GM18909 (cell line): ENCODE results near the gene BRI3.

Experiments
- ATAC-seq: cut with Tn5 transposase; IDR thresholded peaks from one replicate; pipeline ENCODE4 v1.9.1; 2021; ENCODE audit warnings: mild to moderate bottlenecking; ENCODE audit not compliant: unreplicated experiment, poor library complexity

Gene BRI3

DNA sequence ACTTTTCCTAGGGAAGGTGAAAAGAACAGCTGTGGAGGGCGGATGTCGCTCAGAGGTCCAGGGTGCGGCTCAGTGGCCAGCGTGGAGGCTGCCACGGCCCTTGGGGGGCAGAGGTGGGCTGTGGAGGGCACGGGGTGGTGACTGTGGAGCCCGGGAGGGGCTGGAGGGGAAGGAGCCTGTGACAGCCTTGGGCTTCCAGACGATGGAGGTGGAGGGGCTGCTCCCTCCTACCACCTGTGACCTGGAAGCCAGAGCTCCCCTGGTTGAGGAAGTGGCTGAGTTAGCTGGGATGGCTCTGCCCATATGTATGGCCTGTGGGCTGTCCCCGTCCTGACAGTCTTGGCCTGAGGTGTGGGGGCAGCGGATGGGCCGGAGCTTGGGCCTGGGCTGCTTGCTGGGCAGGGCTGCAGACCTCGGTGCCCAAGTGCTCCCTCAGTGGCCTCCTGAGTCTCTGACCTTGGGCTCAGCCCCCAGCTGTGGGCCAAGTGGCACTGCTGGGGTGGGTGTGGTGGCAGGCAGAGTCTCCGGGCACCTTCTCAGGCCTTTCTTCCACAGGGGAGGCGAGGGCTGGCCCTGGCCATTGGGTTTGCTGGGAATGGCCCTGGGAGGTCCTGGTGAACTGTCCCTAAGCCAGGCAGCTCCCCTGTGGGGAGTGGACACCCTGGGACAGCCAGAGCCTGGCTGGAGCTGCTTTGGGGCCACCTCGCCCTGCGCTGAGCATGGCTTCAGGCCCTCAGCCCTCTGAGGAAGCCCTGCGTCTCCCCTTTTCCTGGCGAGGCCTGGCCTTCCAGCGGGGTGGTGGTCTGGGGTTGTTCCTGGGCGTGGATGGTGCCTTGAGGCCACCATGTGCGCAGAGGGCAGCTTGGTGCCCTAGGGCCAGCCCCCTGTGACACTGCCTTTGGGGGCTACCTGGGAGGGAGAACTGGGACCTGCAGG lies 3.9 kb downstream of the BRI3 start:
- no peak for ATAC-seq

DNA sequence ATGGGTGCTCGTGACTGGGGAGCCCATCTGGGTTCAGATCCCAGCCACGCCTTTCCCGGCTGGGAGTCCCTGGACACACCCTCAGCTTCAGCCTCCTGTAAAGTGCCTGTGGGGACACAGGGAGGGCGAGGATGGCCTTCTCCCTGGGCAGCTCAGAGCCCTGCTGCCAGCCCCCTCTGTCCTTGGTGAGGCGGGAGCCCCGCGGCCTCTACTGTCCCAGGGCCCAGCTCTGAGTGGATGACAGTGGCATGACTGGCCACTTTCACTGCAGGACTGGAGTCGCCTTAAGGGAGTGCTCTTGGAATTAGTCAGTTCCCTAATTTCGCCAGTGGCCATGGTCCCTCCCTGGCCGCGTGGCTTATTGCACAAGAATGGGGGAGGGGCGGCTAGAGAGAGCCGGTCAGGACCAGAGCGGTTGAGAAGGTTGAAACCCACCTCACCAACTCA lies 4.6 kb downstream of the BRI3 start:
- ATAC-seq = no peak

GRCh38 chr7:98286701-98287485 lies 5.4 kb downstream of the BRI3 start:
- ATAC-seq = no peak

GRCh38 chr7:98287486-98287959 lies 6.0 kb downstream of the BRI3 start:
- ATAC-seq = no peak

GRCh38 chr7:98288064-98288823 lies 6.8 kb downstream of the BRI3 start:
- no peak for ATAC-seq

DNA sequence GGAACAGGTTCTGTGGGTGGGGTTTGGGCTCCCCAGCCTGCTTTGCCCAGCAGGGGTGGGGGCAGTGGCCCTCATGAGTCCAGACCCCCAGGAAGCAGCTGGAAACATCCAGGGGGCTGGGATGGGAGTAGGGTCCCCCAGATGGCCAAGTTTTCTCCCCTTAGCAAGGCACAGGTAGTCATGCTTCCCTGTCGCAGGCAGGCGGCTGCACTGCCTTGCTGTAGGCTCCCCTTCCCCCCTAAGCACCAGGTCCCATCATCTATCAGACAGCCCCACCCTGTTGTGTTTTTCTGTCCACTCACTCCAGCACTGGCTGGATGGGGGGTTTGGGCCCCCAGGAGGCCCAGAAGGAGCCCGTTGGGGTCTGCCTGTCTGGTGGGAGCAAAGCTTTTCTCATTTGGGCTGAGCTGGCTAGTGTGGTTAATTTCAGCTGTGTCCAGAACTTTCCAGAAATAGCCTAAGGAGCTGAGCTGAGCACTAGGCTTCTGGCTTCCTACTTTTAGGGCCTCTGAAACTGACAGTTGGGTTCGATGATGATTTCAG lies 7.9 kb downstream of the BRI3 start:
- ATAC-seq = no peak

- no peak for ATAC-seq
Measured at GRCh38 chr7:98291717-98292116, 10.2 kb downstream of the BRI3 start.

GRCh38 chr7:98293265-98293664 lies 11.8 kb downstream of the BRI3 start:
- no peak for ATAC-seq

GRCh38 chr7:98293746-98294145 lies 12.3 kb downstream of the BRI3 start:
- ATAC-seq = no peak

GRCh38 chr7:98294326-98294725 lies 12.8 kb downstream of the BRI3 start:
- no peak for ATAC-seq

GRCh38 chr7:98294798-98295382 lies 13.4 kb downstream of the BRI3 start:
- no peak for ATAC-seq

DNA sequence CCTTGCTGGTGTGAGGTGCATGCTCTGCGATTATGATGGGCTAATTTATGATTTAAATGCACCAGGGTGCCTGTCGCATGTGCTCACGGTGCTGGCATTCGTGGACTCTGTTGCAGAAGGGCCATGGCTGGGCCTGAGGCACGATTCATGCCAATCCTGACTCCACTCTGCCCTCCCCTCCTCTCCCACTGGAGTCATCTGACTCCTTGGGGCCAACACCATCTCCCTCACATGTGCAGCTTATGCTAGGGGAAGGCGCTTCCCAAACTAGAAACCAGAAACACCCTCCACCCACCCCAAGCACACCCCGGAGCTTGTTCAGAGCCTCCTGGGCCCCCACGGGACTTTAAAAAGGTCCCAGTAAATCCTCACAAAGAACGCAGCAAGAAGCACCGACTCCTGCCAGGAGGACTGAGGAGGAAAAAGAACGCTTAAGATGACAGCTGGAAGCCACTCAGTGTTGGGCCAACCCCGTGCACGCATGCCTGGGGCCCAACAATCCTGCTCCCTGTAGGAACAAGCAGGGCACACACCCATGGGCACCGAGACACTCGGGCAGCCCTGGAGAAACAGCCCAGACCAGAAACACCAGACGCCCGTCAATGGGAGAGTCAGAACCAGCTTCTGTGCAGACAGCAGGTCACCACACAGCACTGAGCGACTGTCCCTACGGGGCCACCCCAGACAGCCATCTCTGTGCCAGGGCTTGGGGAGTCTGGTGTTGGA lies 14.1 kb downstream of the BRI3 start:
- no peak for ATAC-seq

GRCh38 chr7:98296833-98297232 lies 15.3 kb downstream of the BRI3 start:
- no peak for ATAC-seq

DNA sequence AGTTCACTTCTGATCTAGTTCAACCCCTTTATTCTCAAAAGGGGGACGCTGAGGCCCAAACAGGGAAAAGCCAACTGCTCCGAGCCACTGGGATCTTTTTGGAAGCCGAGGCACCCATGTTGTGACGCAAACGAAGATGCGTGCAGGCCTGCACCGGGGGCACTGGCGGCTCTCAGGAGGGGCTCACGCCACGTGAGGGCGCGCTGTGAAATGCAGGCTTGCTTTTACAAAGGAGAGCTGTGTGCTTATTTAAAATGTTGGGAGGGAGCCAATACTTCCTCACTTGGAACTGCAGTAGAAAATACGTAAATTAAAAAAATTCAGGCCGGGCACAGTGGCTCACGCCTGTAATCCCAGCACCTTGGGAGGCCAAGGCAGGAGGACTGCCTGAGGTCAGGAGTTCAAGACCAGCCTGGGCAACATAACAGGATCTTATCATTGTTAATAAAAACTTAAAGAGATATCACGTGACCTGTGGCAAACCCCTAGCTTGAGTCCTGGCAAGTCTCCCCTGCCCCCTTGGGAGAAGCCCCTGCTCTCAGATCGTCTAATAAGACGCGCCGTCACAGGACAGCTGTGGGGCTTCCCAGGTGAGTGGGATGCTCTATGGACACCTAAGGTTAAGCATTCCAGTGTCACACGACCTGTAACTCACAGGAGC lies 16.3 kb downstream of the BRI3 start:
- no peak for ATAC-seq

GRCh38 chr7:98300595-98301372 lies 19.3 kb downstream of the BRI3 start:
- ATAC-seq = no peak

DNA sequence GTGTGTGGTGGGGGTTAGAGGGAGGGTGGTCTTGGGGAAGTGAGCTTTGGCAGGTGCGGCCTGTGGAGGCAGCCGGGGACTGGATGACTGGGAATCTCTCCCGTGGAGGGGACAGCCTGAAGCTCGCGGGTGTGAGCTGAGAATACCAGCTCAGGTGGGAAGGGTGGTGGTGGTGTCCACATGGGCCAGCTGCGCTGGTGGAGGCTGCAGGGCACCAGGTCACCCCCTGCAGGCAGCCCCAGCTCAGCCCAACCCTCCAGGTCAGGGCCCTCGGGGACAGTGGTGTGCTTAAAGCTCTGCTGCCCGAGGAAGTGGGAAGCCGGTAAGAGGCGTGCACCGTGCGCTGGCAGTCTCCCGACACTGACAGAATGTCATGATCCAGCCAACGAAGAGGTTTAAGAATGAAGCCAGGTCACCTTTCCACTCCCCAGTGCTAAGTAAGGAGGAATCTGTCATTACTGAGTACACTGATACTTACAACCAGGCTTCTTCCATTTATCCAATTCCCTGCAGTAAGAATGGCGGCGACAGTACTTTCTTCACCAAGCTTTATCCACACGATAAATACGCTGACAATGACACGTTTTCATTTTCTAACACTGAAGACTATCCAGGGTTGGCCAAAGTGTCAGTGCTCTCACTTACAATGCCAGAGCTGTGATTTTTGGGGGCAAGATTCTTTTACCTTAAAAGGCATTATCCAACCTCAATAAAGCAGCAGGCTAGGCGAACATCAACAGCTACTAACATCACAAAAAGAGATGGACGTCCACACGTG lies 20.4 kb downstream of the BRI3 start:
- no peak for ATAC-seq

DNA sequence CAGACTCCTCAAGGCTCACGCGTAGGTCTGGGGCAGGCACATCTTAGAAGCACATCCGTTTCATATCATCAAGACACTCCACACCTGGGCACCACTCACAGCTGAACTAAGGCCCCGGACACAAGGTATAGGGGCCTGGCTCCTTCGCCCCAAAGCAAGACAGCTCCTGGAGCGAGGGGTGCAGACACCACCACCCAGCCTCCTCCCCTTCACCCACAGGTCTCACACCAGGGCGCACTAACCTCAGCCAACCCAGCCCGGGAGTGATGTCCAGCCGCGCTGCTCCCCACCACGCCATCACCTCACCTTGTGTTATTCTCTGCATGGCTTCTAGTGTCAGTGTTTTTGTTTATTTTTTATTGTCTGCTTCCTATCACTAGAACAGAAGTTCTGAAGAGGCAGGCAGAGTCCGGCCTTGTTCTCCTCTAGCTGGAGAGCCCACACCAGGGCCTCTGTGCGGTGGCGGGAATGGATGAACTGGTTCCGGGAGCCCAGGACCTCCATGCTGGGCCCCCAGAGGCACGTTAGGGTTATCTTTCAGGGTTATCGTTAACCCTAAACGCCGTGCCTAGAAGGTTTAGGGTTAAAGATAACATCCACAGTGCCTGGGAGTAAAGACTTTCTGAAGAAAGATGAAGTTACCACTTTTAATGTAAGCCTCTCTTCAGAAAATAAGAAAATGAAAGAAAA lies 21.8 kb downstream of the BRI3 start:
- ATAC-seq = no peak
